H1 (cell line): ENCODE measurements around the gene TMEM243. TPM values are rescaled to one million over a fixed set of nuclear protein-coding genes. Genes with fewer than 3 reads are reported as not detected.

ENCODE experiments used
- CTCF ChIA-PET: fragments of 300-600 bp; sonication (Branson Sonifier 250); formaldehyde crosslinking; loops from one replicate; lab custom pipeline; 2021; ENCODE audit not compliant: partially characterized antibody; lab: Charles Lee
- POLR2A ChIA-PET: fragments of 300-600 bp; sonication (Branson Sonifier 250); formaldehyde crosslinking; loops from one replicate; lab custom pipeline; 2021; ENCODE audit warnings: inconsistent platforms; ENCODE audit not compliant: partially characterized antibody; lab: Charles Lee
- DNase-seq, 2 experiments: peaks; one replicate each; pipeline versions ENCODE4 v3.0.0 to v3.0.0-alpha.2; 2010 to 2022; ENCODE audit warnings: low spot score in 2 of 2, low read depth in 1 of 2, mixed read lengths in 1 of 2
- FAIRE-seq: peaks from 2 replicates; lab custom pipeline; 2011; peaks lifted over from hg19 to GRCh38; lab: Jason Lieb, UNC
- H2AFZ ChIP-seq: 2 replicates; pipeline ENCODE4 v1.8.1; 2012; ENCODE audit warnings: low read length, inconsistent platforms
- H2AK5ac ChIP-seq: 2 replicates; pipeline ENCODE4 v1.6.1; 2013; ENCODE audit warnings: low read depth, low read length
- H2BK120ac ChIP-seq: replicated peaks from 2 replicates; pipeline ENCODE3; 2013; ENCODE audit warnings: low read depth, low read length, inconsistent platforms
- H2BK12ac ChIP-seq: 2 replicates; pipeline ENCODE4 v1.6.1; 2013; ENCODE audit warnings: low read depth, low read length
- H2BK15ac ChIP-seq: 2 replicates; pipeline ENCODE4 v1.6.1; 2013; ENCODE audit warnings: low read length
- H2BK20ac ChIP-seq: 2 replicates; pipeline ENCODE4 v1.6.1; 2013; ENCODE audit warnings: low read length
- H2BK5ac ChIP-seq: 2 replicates; pipeline ENCODE4 v1.6.1; 2013; ENCODE audit warnings: low read depth, low read length
- H3K14ac ChIP-seq: 2 replicates; pipeline ENCODE4 v1.6.1; 2013; ENCODE audit warnings: inconsistent platforms; ENCODE audit not compliant: insufficient read length
- H3K18ac ChIP-seq: 2 replicates; pipeline ENCODE4 v1.6.1; 2013; ENCODE audit warnings: low read length; ENCODE audit errors: extremely low read depth
- H3K23ac ChIP-seq: 2 replicates; pipeline ENCODE4 v1.6.1; 2013; ENCODE audit warnings: inconsistent platforms; ENCODE audit not compliant: insufficient read length
- H3K23me2 ChIP-seq: 2 replicates; pipeline ENCODE4 v1.6.1; 2013; ENCODE audit warnings: low read depth, low read length
- H3K27ac ChIP-seq: 2 replicates; pipeline ENCODE4 v1.6.1; 2011; ENCODE audit warnings: low read depth, low read length, inconsistent platforms
- H3K27me3 ChIP-seq, 4 experiments: replicated peaks in 1 of 4; 1 replicate in 1 of 4; 2 replicates in 3 of 4; pipeline versions ENCODE4 v1.6.1 to v1.8.1; 2011 to 2013; ENCODE audit warnings: low read length in 3 of 4, mild to moderate bottlenecking in 3 of 4, inconsistent platforms in 2 of 4, mixed read lengths in 2 of 4, moderate library complexity in 1 of 4; ENCODE audit not compliant: control insufficient read depth in 3 of 4, insufficient read depth in 3 of 4; ENCODE audit errors: extremely low read depth in 1 of 4
- H3K36me3 ChIP-seq, 4 experiments: 2 replicates each; pipeline versions ENCODE4 v1.6.1 to v1.8.1; 2011 to 2013; ENCODE audit warnings: mild to moderate bottlenecking in 4 of 4, low read length in 3 of 4, moderate library complexity in 2 of 4, control low read depth in 1 of 4, inconsistent platforms in 1 of 4; ENCODE audit not compliant: insufficient read depth in 4 of 4, control insufficient read depth in 2 of 4
- H3K4ac ChIP-seq: replicated peaks from 2 replicates; pipeline ENCODE3; 2013; ENCODE audit warnings: low read length, low read depth, mixed read lengths, inconsistent platforms; ENCODE audit not compliant: insufficient read length
- H3K4me1 ChIP-seq, 4 experiments: replicated peaks in 1 of 4; 1 replicate in 1 of 4; 2 replicates in 3 of 4; pipeline versions ENCODE4 v1.6.1 to v1.8.1; 2011 to 2013; ENCODE audit warnings: low read length in 3 of 4, inconsistent platforms in 2 of 4, mixed read lengths in 1 of 4; ENCODE audit not compliant: insufficient read depth in 4 of 4, control insufficient read depth in 3 of 4
- H3K4me2 ChIP-seq, 2 experiments: 2 replicates each; pipeline versions ENCODE4 v1.6.1 to v1.8.1; 2011 to 2013; ENCODE audit warnings: low read depth in 2 of 2, low read length in 2 of 2, control low read depth in 1 of 2, inconsistent platforms in 1 of 2, mild to moderate bottlenecking in 1 of 2; ENCODE audit not compliant: insufficient read depth in 1 of 2
- H3K4me3 ChIP-seq, 4 experiments: fragments of 200-600, 300-600 bp in 1 of 4; sonication (generic), shearing (Covaris generic), sonication (Bioruptor Twin) in 1 of 4; 2 replicates each; pipeline versions ENCODE4 v1.5.1 to v1.8.1; 2011 to 2016; ENCODE audit warnings: low read length in 4 of 4, low read depth in 3 of 4, control low read depth in 2 of 4, inconsistent platforms in 2 of 4, mild to moderate bottlenecking in 2 of 4, mixed read lengths in 1 of 4, moderate library complexity in 1 of 4; ENCODE audit not compliant: insufficient read depth in 2 of 4; ENCODE audit errors: extremely low read depth in 1 of 4
- H3K56ac ChIP-seq: replicated peaks from 2 replicates; pipeline ENCODE3; 2013; ENCODE audit warnings: low read depth, mild to moderate bottlenecking, mixed read lengths, low read length, inconsistent platforms; ENCODE audit not compliant: insufficient read length
- H3K79me1 ChIP-seq: 2 replicates; pipeline ENCODE4 v1.6.1; 2013; ENCODE audit warnings: low read depth, low read length, control low read depth
- H3K79me2 ChIP-seq, 2 experiments: 2 replicates each; pipeline versions ENCODE4 v1.6.1 to v1.8.1; 2012 to 2013; ENCODE audit warnings: low read length in 2 of 2, mild to moderate bottlenecking in 2 of 2, inconsistent platforms in 1 of 2; ENCODE audit not compliant: insufficient read depth in 2 of 2, control insufficient read depth in 1 of 2
- H3K9ac ChIP-seq, 4 experiments: replicated peaks in 1 of 4; 1 replicate in 1 of 4; 2 replicates in 3 of 4; pipeline versions ENCODE4 v1.6.1 to v1.8.1; 2011 to 2013; ENCODE audit warnings: low read depth in 3 of 4, low read length in 3 of 4, control low read depth in 2 of 4, mild to moderate bottlenecking in 2 of 4, moderate library complexity in 2 of 4, inconsistent platforms in 1 of 4; ENCODE audit errors: extremely low read depth in 1 of 4
- H3K9me3 ChIP-seq, 2 experiments: 2 replicates each; pipeline versions ENCODE4 v1.6.1 to v1.8.1; 2012 to 2013; ENCODE audit warnings: mild to moderate bottlenecking in 2 of 2, moderate library complexity in 2 of 2, control low read depth in 1 of 2, inconsistent platforms in 1 of 2, low read depth in 1 of 2, low read length in 1 of 2, mixed read lengths in 1 of 2; ENCODE audit not compliant: insufficient read depth in 2 of 2
- H4K20me1 ChIP-seq, 2 experiments: replicated peaks in 1 of 2; 2 replicates each; pipeline versions ENCODE3 to v1.8.1; 2011 to 2013; ENCODE audit warnings: inconsistent platforms in 2 of 2, low read length in 2 of 2, mild to moderate bottlenecking in 1 of 2; ENCODE audit not compliant: insufficient read depth in 2 of 2, control insufficient read depth in 1 of 2
- H4K5ac ChIP-seq: 2 replicates; pipeline ENCODE4 v1.6.1; 2013; ENCODE audit warnings: low read length, low read depth, mixed read lengths, inconsistent platforms; ENCODE audit not compliant: insufficient read length
- H4K8ac ChIP-seq: 2 replicates; pipeline ENCODE4 v1.8.0; 2013; ENCODE audit warnings: mild to moderate bottlenecking, moderate library complexity, low read length, inconsistent platforms; ENCODE audit not compliant: insufficient read depth; ENCODE audit errors: extremely low read depth
- H4K91ac ChIP-seq: replicated peaks from 2 replicates; pipeline ENCODE3; 2013; ENCODE audit warnings: low read length, mixed read lengths, inconsistent platforms; ENCODE audit not compliant: insufficient read length
- POU5F1 ChIP-seq: IDR thresholded peaks from 2 replicates; pipeline ENCODE4 v1.6.1; 2011; ENCODE audit warnings: low read depth, mild to moderate bottlenecking, low read length, moderate library complexity
- SIX5 ChIP-seq: IDR thresholded peaks from 2 replicates; pipeline ENCODE4 v1.6.1; 2011; ENCODE audit warnings: mild to moderate bottlenecking, low read depth, low read length
- WGBS, 2 experiments: shearing (Covaris generic) in 1 of 2; methylation state at CpG; one replicate each; pipeline versions ENCODE4 v1.1.6 to v1.1.7; 2013 to 2015; ENCODE audit warnings: low lambda C conversion rate in 2 of 2, mixed read lengths in 2 of 2, inconsistent platforms in 1 of 2, low coverage in 1 of 2, missing lambda C conversion rate in 1 of 2; ENCODE audit not compliant: insufficient replicate concordance in 2 of 2, insufficient coverage in 1 of 2, insufficient read length in 1 of 2; ENCODE audit errors: extremely low coverage in 1 of 2, missing lambda C conversion rate in 1 of 2; 5-methylcytosine and 5-hydroxymethylcytosine counted together
- polyA plus RNA-seq, 7 experiments: library from polyadenylated mRNA; depleted of rRNA in 3 of 7; stranded (reverse) in 5 of 7; unstranded in 2 of 7; fragments of >200 nt in 5 of 7; fragments of 200-250 nt in 2 of 7; gene quantifications; 1 replicate in 5 of 7; 2 replicates in 1 of 7; 4 replicates in 1 of 7; pipeline versions ENCODE4 v1.2.1 to v1.2.3, GENCODE V29; 2011 to 2013; ENCODE audit warnings: missing spikeins in 2 of 7, mixed read lengths in 2 of 7
- total RNA-seq: library from RNA; stranded (reverse); fragmentation: NEBNext Ultra II Directional; extraction: Animal tissue kit (Norgen Biotek cat#: 25700); gene quantifications from 2 replicates; pipeline ENCODE4 v1.2.1, GENCODE V29; 2021

Gene TMEM243
- total and polyA plus RNA-seq, 2 of the 8 experiments (the other 6 are each of a cell fraction or from before 2014, with no cell fraction given) = 23.7 to 27.6 TPM

- DNase-seq (no peak), FAIRE-seq (no peak)
- H3K4me3 ChIP-seq = no peak overlapping the region
- H2BK5ac ChIP-seq = no peak overlapping the region
- peaks cover 26 to 31% of the 10 kb centered on the region in 2 experiments for H3K9me3 ChIP-seq
- H3K23ac ChIP-seq = no peak overlapping the region
- POLR2A ChIA-PET = interaction anchor here (1.2 to 2.2 kb wide), 3 partner anchors 11 to 17 kb away, joined by 4 to 18 read pairs (median 12); partner anchors contain the start of gene TMEM243
- H2AFZ ChIP-seq = no peak overlapping the region
- no peak overlapping the region for H3K4me2 ChIP-seq
- H3K14ac ChIP-seq = no peak overlapping the region
- no peaks in the 10 kb centered on the region for H3K23me2 ChIP-seq
- H4K91ac ChIP-seq = no peak overlapping the region
- H3K56ac ChIP-seq = no peak overlapping the region
- H3K4ac ChIP-seq = no peak overlapping the region
- 0 out of 7 replicates have a peak, but pooled peaks cover 0 to 2% (median 0%) of the 10 kb centered on the region in 4 experiments for H3K4me1 ChIP-seq
- H2BK20ac ChIP-seq = no peak overlapping the region
- no peak overlapping the region for H2BK120ac ChIP-seq
- TF ChIP-seq POU5F1 = no peak
- no peak for TF ChIP-seq SIX5
- TF ChIP-seq, all 59 proteins: peak for 0
- 92% methylated on average over 2 of the region's 2 CpGs; no CpG with 5 or more reads in 1 of the 2 experiments for WGBS, 2 experiments
- H4K5ac ChIP-seq = no peak overlapping the region
- no peak overlapping the region for H4K8ac ChIP-seq
- no peak overlapping the region for H3K9ac ChIP-seq
- H3K18ac ChIP-seq = no peak overlapping the region
- H3K27ac ChIP-seq = no peak overlapping the region
- no peaks in the 10 kb centered on the region for H3K27me3 ChIP-seq
- no peak overlapping the region for H2BK12ac ChIP-seq
- H4K20me1 ChIP-seq = peaks cover 0 to 2% of the 10 kb centered on the region in 2 experiments
- no peak overlapping the region for H2AK5ac ChIP-seq
- peaks cover 3 to 40% of the 10 kb centered on the region in 2 experiments; a peak in 2 of 4 replicates for H3K79me2 ChIP-seq
- H3K79me1 ChIP-seq = peaks cover 3% of the 10 kb centered on the region; the same call in 1 of the 2 replicates
- H2BK15ac ChIP-seq = no peak overlapping the region
- CTCF ChIA-PET = interaction anchor here (0.8 to 2.2 kb wide), 5 partner anchors 11 to 61 kb away, joined by 3 to 9 read pairs (median 5); partner anchors contain the start of gene TMEM243
- H3K36me3 ChIP-seq = peaks cover 0 to 35% (median 16%) of the 10 kb centered on the region in 4 experiments; a peak in 4 of 8 replicates
These were observed 16.8 kb downstream of the TMEM243 start for GRCh38 chr7:87202705-87203104.
